DMS114 treated with DMSO at 0.1 percent for 48 hours (cell line): Measurements from ENCODE around the gene KIAA0753.
"Not testable (repeated sequence)": the region's sequence is repeated elsewhere in the genome, so short reads cannot be mapped to it uniquely, and the experiment has no call there.

Experiments
- DNase-seq: peaks from one replicate; lab custom pipeline; 2025; ENCODE audit not compliant: unreplicated experiment; lab: John Stamatoyannopoulos, UW

KIAA0753 gene

DNA sequence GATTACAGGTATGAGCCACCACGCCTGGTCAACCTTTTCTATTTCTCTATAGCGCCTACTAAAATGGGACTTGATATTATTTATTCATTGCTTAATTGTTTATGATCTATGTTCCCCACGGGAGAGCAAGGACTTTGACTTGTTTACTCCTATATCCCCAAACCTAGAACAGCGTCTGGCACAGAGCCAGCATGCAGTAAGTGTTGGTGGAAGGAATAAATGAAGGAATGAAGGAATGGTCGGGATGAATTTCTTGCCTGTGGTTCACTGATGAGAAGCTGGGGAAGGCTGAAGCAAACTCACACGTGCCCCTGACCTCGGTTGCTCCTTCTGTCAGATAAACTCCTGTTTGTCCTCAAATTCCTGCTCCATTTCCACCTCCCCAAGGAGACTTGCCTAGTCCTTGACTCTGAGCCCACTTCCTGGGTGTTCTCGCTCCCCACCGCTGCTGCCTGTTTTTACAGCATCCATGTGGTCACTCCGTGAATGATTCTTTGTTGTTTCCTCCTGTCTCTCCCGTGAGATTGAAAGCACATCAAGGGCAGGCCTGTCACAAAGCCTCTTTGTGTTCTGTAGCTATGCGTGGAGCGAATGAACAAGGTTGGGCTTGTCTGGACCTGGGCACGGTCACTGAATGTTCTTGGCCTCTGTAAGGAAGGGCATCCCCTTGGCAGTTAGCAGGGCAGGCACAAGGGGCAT is 28.4 kb upstream of the KIAA0753 start:
- DNase-seq = no peak

DNA sequence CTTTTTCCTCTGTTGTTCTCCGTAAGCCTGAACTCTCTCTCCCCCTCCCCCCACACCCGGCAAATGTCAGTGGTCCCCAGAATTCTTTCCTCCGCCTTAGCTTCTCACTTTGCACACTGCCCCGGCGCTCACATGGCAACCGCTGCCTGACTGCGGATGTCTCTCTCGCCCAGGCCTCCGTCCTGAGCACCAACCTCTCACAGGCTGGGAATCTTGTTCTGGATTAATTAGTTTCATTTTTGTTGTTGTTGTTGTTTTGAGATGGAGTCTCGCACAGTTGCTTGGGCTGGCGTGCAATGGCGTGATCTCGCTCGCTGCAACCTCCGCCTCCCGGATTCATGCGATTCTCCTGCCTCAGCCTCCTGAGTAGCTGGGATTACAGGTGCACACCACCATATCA is 27.7 kb upstream of the KIAA0753 start:
- DNase-seq = no peak

DNA sequence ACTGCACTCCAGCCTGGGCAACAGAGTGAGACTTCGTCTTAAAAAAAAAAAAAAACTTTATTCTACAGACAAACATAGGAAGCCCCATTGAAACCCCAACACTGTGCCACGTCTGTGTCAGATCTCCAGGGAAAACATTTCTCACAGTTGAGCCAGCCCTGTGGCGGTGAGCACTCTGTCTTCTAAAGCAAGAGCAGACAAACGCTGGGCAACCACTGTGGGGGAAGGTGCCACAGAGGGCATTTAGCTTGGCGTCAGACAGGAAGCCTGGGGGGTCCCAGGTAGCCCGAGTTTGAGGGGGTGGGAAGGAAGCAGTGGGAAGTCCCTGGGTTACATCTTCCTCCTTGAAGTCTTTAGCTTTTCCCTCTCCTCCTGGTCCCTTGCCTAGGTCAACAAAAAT is 27.0 kb upstream of the KIAA0753 start:
- no peak for DNase-seq

- DNase-seq = no peak
Measured at GRCh38 chr17:6666557-6666956, 26.0 kb upstream of the KIAA0753 start.

DNA sequence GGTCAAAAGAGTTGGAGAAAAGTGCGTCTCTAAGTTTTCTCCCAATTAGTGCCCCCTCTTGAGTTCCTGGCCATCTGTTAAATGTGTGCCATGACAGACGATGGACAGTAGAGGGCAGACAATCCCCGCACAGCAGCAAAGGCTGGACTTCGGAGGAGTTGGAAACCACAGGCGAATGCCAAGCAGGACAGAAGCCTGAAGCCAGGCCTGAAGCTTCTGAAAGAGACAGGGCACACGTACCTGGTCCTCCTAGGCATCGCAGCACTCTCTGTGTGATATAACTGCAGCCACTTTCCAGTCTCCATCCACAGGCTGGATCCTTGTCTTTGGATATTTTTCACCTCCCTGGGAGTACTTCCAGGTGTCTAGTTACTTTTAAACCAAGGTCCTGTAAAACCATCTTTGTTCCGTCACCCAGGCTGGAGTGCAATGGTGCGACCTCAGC is 25.6 kb upstream of the KIAA0753 start:
- peak; percentile 60 for DNase-seq

DNA sequence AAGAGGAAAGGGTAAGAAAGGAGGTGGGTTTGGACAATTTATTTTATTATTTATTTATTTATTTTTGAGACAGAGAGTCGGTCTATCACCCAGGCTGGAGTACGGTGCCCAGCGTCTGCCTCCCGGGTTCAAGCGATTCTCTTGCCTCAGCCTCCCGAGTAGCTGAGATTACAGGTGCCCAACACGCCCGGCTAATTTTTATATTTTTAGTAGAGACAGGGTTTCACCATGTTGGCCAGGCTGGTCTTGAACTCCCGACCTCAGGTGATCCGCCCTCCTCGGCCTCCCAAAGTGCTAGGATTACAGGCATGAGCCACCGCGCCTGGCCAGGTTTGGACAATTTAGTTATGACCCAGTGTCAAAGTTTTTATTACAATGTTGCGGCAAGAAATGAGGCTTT is 22.7 kb upstream of the KIAA0753 start:
- DNase-seq = not testable (repeated sequence)

- DNase-seq = no peak
Measured at GRCh38 chr17:6661464-6661848, 20.9 kb upstream of the KIAA0753 start.

GRCh38 chr17:6660805-6661463 is 20.4 kb upstream of the KIAA0753 start:
- DNase-seq = no peak

DNA sequence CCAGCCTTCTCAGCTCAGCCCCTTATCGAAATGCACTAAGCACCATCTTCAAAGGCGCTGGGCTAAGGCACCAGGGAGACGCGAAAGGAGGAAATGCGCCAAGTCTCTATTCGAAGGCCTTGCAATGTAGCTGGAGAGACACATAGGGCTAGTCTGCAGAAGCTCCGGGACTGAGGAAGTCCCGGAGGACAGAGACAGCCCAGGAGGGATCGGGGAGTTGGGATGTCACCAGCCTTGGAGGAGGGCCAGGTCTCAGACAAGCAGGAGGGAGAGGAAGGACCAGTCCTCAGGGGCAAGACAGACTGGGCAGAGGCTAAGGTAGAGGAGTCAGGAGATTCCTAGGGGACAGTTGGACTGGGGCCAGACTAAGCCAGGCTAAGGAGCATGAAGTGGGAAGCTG is 19.6 kb upstream of the KIAA0753 start:
- DNase-seq = no peak

DNA sequence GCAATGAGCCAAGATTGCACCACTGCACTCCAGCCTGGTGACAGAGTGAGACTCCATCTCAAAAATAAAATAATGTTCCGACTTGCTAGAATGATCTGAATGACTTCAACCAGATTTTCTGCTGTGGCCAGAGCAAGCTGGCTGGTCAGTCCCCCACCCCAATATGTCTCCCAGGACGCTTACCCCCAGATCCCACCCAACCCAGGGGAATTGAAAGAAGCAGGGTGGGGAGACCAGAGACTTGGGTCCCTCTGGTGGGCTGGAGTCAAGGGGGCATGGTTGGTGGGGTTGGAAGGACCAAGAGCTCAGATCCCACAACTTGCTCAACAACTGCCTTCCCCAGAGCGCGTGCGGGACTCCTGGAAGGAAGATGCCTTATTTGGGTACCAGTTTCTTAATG is 17.9 kb upstream of the KIAA0753 start:
- not testable (repeated sequence) for DNase-seq

GRCh38 chr17:6657633-6658287 is 17.2 kb upstream of the KIAA0753 start:
- no peak for DNase-seq

- not testable (repeated sequence) for DNase-seq
Measured at GRCh38 chr17:6656797-6657632, 16.5 kb upstream of the KIAA0753 start.

- not testable (repeated sequence) for DNase-seq
Measured at GRCh38 chr17:6655732-6656361, 15.3 kb upstream of the KIAA0753 start.

GRCh38 chr17:6654841-6655731 is 14.6 kb upstream of the KIAA0753 start:
- no peak for DNase-seq

GRCh38 chr17:6651919-6652452 is 11.5 kb upstream of the KIAA0753 start:
- DNase-seq = no peak

- DNase-seq = peak; percentile 87
Measured at GRCh38 chr17:6651354-6651918, 10.9 kb upstream of the KIAA0753 start, which contains the start of the genes C17orf100 and MED31. Gene C17orf100 (plus strand): TSS chr17:6651762. CDS start chr17:6651914, 152 bp downstream. Gene MED31 (minus strand): TSS chr17:6651605. CDS start chr17:6651528, 77 bp downstream.

- DNase-seq = no peak
Measured at GRCh38 chr17:6648181-6648580, 7.7 kb upstream of the KIAA0753 start.

DNA sequence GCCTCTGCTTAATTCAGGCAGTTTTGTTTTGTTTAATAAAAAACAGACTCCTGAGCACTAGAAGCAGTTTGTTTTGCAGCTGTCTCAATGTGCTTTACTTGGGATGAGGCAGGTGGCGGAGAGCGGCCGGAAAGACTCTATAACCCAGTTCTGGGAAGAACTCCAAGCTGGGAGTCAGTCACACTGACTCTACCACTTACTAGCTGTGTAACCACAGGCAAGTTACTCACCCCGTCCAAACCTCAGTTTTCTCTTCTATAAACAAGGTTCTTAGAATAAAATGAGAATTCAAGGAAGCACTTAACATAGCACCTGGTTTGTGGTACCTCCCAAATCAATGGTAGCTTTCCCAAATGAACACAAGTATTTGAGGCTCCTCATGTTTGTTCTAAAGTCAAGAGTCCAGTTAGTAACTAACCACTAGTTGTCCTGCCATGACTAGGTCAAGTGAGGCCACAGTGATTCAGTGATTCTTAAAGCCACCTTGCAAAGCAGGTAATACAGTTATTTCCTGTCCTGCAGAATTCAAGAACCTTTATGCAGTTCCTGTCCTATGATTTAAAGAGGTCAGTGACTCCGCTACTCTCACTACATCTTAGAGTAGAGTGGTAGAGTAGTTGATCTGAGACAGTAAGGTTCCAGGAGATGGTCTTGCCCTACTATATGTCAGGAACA is 3.1 kb upstream of the KIAA0753 start:
- DNase-seq = no peak
